Stimulated activated CD8-positive, alpha-beta memory T cell treated with anti-CD3 and anti-CD28 coated beads, Interleukin-15, amount 100 ng/mL, for 24 hours (primary cell): ENCODE measurements around the gene DAPK2.

Source experiments
- DNase-seq: peaks from one replicate; pipeline ENCODE4 v3.0.0-alpha.2; 2020; ENCODE audit warnings: low read depth

DAPK2 gene

DNA sequence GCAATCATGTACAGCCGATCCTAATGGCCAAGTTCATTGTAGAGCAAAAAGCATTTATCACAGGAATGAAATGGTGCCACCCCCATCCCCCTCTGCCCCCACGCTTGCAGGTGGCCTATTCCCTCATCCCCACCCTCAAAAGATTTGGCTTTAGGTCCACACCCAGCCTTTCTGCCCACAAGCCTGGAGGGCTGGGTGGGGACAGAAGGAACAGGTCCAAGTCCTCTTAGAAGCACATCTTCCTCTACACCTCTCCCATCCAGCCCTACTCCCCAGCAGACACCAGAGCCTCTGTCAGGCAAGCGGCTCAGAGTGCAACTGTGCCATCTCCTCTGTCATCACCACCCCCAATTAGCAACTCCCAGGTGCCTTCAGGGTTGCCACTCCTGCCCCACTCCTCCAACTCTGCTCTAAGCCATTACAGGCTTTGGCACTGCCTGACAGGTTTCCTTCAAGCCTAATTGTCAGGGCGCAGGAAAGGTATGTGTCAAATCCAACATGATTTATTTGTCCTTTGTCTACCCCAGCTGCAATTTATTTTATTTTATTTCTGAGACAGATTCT is 49.4 kb downstream of the DAPK2 start:
- DNase-seq: no peak

DNA sequence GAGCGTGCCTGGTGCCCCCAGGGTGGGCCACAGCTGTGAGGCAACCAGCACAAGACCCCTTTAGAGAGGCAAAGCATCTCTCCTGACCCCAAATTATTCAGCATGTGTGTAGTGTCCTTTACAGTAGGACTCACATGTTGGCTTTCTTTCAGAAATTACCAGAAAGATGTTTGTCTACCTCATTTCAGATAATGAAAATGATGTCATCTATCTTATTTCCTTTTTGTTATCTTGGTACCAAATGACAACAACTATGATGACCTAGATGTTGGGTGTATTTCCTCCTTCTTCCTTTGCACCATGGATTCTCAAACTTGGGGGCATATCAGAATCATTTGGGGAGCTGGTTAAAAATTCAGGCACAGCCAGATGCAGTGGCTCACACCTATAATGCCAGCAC is 50.5 kb downstream of the DAPK2 start:
- no peak for DNase-seq

- no peak for DNase-seq
These were observed 52.1 kb downstream of the DAPK2 start for GRCh38 chr15:63994073-63994600.

- DNase-seq: no peak
These were observed 54.0 kb downstream of the DAPK2 start for GRCh38 chr15:63992300-63992699.

DNA sequence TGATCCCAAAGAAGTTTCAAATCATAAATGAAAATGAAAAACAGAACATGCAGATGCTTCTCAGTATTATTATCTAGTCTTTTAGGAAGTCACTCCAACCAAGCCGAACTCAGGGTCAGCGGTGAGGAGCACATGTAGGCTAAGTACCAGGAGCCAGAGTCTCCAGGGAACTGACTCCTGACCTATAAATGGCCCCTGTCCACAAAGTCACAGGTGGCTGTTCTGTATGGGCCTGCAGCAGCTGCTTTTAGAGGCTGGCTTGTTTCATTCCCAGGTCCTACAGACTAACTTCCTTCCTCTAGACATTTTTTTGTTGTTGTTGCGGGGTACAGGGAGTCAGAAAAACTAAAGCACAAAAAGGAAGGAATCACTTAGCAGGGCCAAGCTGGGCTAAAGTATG is 54.6 kb downstream of the DAPK2 start:
- no peak for DNase-seq

GRCh38 chr15:63990454-63990853 is 55.8 kb downstream of the DAPK2 start:
- DNase-seq: no peak

GRCh38 chr15:63987796-63988378 is 58.4 kb downstream of the DAPK2 start:
- no peak for DNase-seq

GRCh38 chr15:63986751-63987341 is 59.4 kb downstream of the DAPK2 start:
- no peak for DNase-seq

- no peak for DNase-seq
These were observed 60.1 kb downstream of the DAPK2 start for GRCh38 chr15:63986185-63986680.

DNA sequence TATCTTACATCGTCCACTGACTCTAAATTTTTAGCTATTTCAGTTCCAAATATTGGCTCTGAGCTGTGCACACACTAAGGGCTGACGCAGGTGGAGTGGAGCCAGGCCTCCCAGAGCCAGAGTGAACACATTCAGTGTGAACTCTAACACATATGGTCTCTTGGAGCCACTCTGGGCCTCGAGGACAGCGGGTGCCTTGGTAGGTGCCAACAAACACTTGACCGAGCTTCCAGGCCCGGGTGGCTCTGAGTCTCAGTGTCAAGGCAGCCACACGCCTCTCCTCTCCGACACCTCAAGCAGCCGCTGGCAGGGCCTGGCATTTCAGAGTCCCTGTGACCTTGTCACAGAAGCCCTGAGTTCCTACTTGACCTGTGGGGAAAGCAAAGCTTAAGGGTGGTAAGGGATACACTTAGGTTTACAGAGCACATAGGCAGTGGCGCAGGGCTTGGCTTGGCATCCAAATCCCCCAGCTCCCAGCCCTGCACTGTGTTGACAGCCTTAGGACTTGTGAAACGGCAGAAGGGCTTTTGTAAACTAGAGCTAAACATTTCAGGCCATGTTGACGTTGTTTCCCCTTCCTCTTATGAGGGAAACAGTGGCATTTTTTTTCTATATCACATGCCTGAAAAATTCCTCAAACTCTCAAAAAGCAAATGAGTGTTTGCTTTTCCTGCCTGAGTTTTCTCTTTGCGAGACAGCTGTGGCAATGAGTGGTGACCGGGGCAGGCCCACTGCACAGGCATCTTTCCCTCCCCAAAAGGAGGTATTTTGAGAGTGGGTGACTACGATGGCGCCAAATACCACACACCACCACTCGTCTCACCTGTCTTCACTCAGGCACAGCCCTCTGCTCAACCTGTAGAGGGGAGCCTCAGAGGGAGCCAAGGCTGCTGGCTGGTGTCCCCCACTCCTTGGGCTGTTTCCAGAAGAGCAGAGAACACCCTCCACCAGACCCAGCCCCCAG is 60.8 kb downstream of the DAPK2 start:
- DNase-seq: no peak

- DNase-seq: no peak
These were observed 62.0 kb downstream of the DAPK2 start for GRCh38 chr15:63984331-63984730.

GRCh38 chr15:63983061-63983711 is 63.1 kb downstream of the DAPK2 start:
- no peak for DNase-seq

DNA sequence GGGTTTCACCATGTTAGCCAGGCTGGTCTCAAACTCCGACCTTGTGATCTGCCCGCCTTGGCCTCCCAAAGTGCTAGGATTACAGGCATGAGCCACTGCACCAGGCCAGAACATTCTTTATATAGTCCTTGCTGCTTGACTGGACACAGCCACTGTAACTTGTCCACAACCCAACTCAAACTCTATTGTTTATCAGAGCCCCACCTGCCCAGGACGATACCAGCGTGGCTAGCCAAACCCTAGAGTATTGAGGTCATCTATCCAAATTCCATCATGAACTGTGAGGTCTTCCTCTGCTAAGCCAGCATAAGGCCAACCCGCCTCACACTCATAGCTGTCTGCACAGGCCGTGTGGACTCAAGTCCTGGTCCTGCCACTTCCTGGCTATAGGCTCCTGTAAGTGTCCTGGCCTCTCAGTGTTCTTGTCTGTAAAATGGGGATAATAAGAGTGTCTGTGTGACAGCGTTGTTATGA is 63.9 kb downstream of the DAPK2 start:
- DNase-seq: no peak

- no peak for DNase-seq
These were observed 64.5 kb downstream of the DAPK2 start for GRCh38 chr15:63981596-63982320.

GRCh38 chr15:63979262-63979793 is 67.0 kb downstream of the DAPK2 start:
- DNase-seq: no peak

- no peak for DNase-seq
These were observed 67.6 kb downstream of the DAPK2 start for GRCh38 chr15:63978511-63979261.

- DNase-seq: no peak
These were observed 69.2 kb downstream of the DAPK2 start for GRCh38 chr15:63977119-63977518.

DNA sequence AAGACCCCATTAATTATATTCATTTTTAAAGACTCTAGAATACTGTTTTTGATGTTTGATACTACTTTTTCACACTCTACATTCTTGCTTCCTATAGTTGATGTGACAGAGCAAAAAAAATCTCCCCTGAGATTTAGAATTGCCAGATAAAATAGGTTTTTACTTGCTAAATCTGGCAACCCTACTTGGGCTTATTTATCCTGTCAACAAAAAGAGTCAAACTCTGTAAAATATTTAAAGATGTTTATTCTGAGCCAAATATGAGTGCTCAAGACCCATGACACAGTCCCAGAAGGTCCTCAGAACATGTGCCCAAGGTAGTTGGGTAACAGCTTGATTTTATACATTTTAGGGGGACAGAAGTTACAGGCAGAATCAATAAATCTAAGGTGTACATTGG is 72.3 kb downstream of the DAPK2 start:
- DNase-seq: no peak

GRCh38 chr15:63973212-63974009 is 72.9 kb downstream of the DAPK2 start:
- no peak for DNase-seq
